Bronchial epithelial cell (primary cell): Measurements from ENCODE around the gene CDCA7. TPM values are rescaled to one million over a fixed set of nuclear protein-coding genes. Genes with fewer than 3 reads are reported as not detected.

Source experiments
- DNase-seq: peaks from one replicate; pipeline ENCODE4 v3.0.0-alpha.2; 2010; ENCODE audit warnings: low read depth
- FAIRE-seq: peaks from 2 replicates; lab custom pipeline; 2011; peaks lifted over from hg19 to GRCh38; lab: Jason Lieb, UNC
- H3K27me3 ChIP-seq: 2 replicates; pipeline ENCODE4 v1.5.1; 2011; ENCODE audit warnings: low read length; ENCODE audit not compliant: control insufficient read depth, insufficient read depth
- H3K36me3 ChIP-seq: 2 replicates; pipeline ENCODE4 v1.5.1; 2011; ENCODE audit warnings: low read length; ENCODE audit not compliant: control insufficient read depth, insufficient read depth
- H3K4me3 ChIP-seq: 2 replicates; pipeline ENCODE4 v1.5.1; 2011; ENCODE audit warnings: mild to moderate bottlenecking, low read depth, low read length, control low read depth
- CTCF ChIP-seq: IDR thresholded peaks from 2 replicates; pipeline ENCODE4 v1.5.1; 2011; ENCODE audit warnings: mild to moderate bottlenecking, moderate library complexity, low read length, control low read depth, inconsistent platforms; ENCODE audit not compliant: insufficient read depth, severe bottlenecking
- total RNA-seq: library from RNA; depleted of rRNA; stranded (reverse); fragments of >200 nt; gene quantifications from 2 replicates; pipeline ENCODE4 v1.2.1, GENCODE V29; 2014

The CDCA7 gene
- total RNA-seq, 1 donor from 2014 or later: 2.4 TPM

DNA sequence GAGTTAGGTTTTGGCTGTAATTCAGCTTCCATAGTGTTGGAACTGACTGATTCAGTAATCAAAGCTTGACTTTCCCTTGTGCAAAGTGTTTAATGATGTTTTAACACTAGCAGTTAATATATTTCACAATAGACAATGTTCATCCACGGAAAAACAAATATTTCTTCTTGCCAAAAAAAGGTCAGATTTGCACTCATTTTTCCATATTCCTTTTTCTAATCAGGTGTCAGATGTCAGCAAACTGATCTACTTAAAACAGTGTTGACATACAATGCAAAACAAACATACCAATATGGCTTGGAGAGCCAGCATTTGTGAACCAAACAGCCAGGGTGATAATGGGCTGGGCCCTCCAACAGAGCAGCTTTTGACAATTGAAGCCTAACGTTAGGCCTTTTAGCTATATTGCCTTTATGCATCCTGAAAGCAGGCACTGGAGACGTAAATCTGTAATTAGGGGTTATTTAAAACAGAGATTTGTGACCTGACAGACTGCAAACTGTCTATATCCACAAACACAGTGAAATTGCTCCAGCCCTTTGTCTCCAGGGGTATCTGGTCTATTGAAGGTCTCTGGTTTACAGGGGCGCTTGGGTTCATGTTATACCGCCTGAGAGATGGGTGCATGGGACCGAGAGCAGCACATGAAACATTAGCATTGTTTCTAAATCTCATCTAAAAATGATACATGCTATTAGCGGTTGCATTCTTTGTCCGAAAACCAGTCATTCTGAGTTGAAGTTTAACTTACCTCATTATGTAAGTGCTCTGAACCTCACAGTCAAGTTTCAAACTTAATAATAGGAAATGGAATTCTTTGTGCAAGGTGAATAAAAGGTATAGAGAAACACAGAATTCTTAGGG lies 7.1 kb upstream of the CDCA7 start:
- H3K4me3 ChIP-seq: no peak overlapping the region
- FAIRE-seq (no peak), DNase-seq (no peak)
- no peaks in the 10 kb centered on the region for H3K36me3 ChIP-seq
- no peak for TF ChIP-seq CTCF
- no peaks in the 10 kb centered on the region for H3K27me3 ChIP-seq

- TF ChIP-seq CTCF: no peak
- no peaks in the 10 kb centered on the region for H3K36me3 ChIP-seq
- no peak overlapping the region for H3K4me3 ChIP-seq
- H3K27me3 ChIP-seq: no peaks in the 10 kb centered on the region
- no peak for FAIRE-seq
- DNase-seq: no peak
Measured at GRCh38 chr2:173349287-173349686, 5.4 kb upstream of the CDCA7 start.

- Histone ChIP-seq H3K27me3 (no peaks in the 10 kb centered on the region), H3K36me3 (no peaks in the 10 kb centered on the region), H3K4me3 (no peak overlapping the region)
- no peak for TF ChIP-seq CTCF
- no peak for DNase-seq
- no peak for FAIRE-seq
Measured at GRCh38 chr2:173350383-173350782, 4.3 kb upstream of the CDCA7 start.

DNA sequence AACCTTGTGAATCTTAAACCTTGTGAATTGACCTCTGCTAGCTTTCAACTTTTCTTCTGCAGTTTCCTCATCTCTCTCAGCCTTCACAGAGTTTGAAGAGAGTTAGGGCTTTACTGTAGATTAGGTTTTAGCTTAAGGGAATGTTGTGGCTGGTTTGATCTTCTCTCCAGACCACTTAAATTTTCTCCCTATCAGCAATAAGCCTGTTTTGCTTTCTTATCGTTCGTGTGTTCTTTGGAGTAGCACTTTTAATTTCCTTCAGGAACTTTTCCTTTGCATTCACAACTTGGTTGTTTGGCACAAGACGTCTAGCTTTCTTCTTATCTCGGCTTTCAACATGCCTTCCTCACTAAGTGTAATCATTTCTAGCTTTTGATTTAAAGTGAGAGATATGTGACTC lies 2.8 kb upstream of the CDCA7 start:
- no peak for TF ChIP-seq CTCF
- DNase-seq (no peak), FAIRE-seq (no peak)
- H3K4me3 ChIP-seq: no peak overlapping the region
- H3K27me3 ChIP-seq: no peaks in the 10 kb centered on the region
- H3K36me3 ChIP-seq: no peaks in the 10 kb centered on the region

- FAIRE-seq (no peak), DNase-seq (no peak)
- Histone ChIP-seq H3K27me3 (no peaks in the 10 kb centered on the region), H3K36me3 (no peaks in the 10 kb centered on the region), H3K4me3 (no peak overlapping the region)
- no peak for TF ChIP-seq CTCF
Measured at GRCh38 chr2:173353556-173353955, 1.1 kb upstream of the CDCA7 start.

- no peaks in the 10 kb centered on the region for H3K27me3 ChIP-seq
- FAIRE-seq: no peak
- peak overlapping the region; percentile 61 for H3K4me3 ChIP-seq
- no peaks in the 10 kb centered on the region for H3K36me3 ChIP-seq
- no peak for TF ChIP-seq CTCF
- peak; percentile 15 for DNase-seq
Measured at GRCh38 chr2:173354073-173354581, 545 bp upstream of the CDCA7 start.
